K562 (cell line): ENCODE results near the gene CATSPER3. TPM values are rescaled to one million over a fixed set of nuclear protein-coding genes. Genes with fewer than 3 reads are reported as not detected.

Source experiments
- ATAC-seq: fragments of 200-7000 bp; cut with Tn5 transposase; 3 replicates; pipeline ENCODE4 v1.9.1; 2020; ENCODE audit warnings: moderate library complexity
- BruUV-seq: library from RNA; stranded (reverse); fragments of 400-500 nt; replicated peaks from 2 replicates; lab custom pipeline; 2021; lab: Mats Ljungman, UMichigan
- CTCF ChIA-PET: fragments of 300-600 bp; formaldehyde crosslinking; extraction: SDS; loops from one replicate; lab custom pipeline; 2021; ENCODE audit warnings: low intra/inter-chr PET ratio; lab: Yijun Ruan, JAX
- POLR2A ChIA-PET: fragments of 300-600, 350-650 bp; sonication (Branson Sonifier 250); formaldehyde crosslinking; extraction: SDS; loops from one replicate; lab custom pipeline; 2021; ENCODE audit warnings: antibody characterized with exemption, inconsistent platforms; lab: Yijun Ruan, JAX
- DNase-seq, 4 experiments: peaks; one replicate each; pipeline versions ENCODE4 v3.0.0 to v3.0.0-alpha.2; 2011 to 2018; ENCODE audit warnings: low spot score in 3 of 4, mixed read lengths in 3 of 4; ENCODE audit errors: extremely low read depth in 1 of 4
- FAIRE-seq: peaks from 2 replicates; lab custom pipeline; 2011; peaks lifted over from hg19 to GRCh38; lab: Jason Lieb, UNC
- H2AFZ ChIP-seq: 2 replicates; pipeline ENCODE4 v1.6.0; 2011; ENCODE audit warnings: low read depth, low read length, control low read depth, inconsistent platforms
- H3K27ac ChIP-seq: fragments of 200-600 bp; 3 replicates; pipeline ENCODE4 v1.8.0; 2011; ENCODE audit warnings: low read depth, mild to moderate bottlenecking, control low read depth, inconsistent platforms, low read length, moderate library complexity, mixed read lengths; ENCODE audit errors: extremely low read depth
- H3K27me3 ChIP-seq, 2 experiments: fragments of 300-600 bp in 1 of 2; 2 replicates in 1 of 2; 3 replicates in 1 of 2; pipeline versions ENCODE4 v1.6.0 to v1.8.0; 2011; ENCODE audit warnings: inconsistent platforms in 2 of 2, low read length in 2 of 2, mild to moderate bottlenecking in 1 of 2, mixed read lengths in 1 of 2, moderate library complexity in 1 of 2; ENCODE audit not compliant: control insufficient read depth in 2 of 2, insufficient read depth in 2 of 2
- H3K36me3 ChIP-seq: fragments of 300-600 bp; 3 replicates; pipeline ENCODE4 v1.8.0; 2011; ENCODE audit warnings: mild to moderate bottlenecking, low read length, inconsistent platforms; ENCODE audit not compliant: control insufficient read depth, insufficient read depth
- H3K4me1 ChIP-seq, 2 experiments: fragments of 200-600 bp in 1 of 2; replicated peaks in 1 of 2; 2 replicates in 1 of 2; 3 replicates in 1 of 2; pipeline versions ENCODE4 v1.5.1 to v1.8.0; 2011; ENCODE audit warnings: inconsistent platforms in 2 of 2, low read length in 2 of 2, mild to moderate bottlenecking in 1 of 2, mixed read lengths in 1 of 2, moderate library complexity in 1 of 2; ENCODE audit not compliant: control insufficient read depth in 2 of 2, insufficient read depth in 2 of 2
- H3K4me2 ChIP-seq: 2 replicates; pipeline ENCODE4 v1.6.1; 2011; ENCODE audit warnings: low read length, control low read depth, inconsistent platforms, mixed read lengths; ENCODE audit not compliant: insufficient read depth
- H3K4me3 ChIP-seq: fragments of 200-600 bp; sonication (generic), shearing (Covaris generic); 2 replicates; pipeline ENCODE4 v1.5.1; 2016; ENCODE audit warnings: control low read depth, inconsistent platforms
- H3K79me2 ChIP-seq: fragments of 200-600 bp; 3 replicates; pipeline ENCODE4 v1.8.0; 2011; ENCODE audit warnings: low read length, inconsistent platforms; ENCODE audit not compliant: control insufficient read depth, insufficient read depth
- H3K9ac ChIP-seq, 2 experiments: 2 replicates each; pipeline versions ENCODE4 v1.6.0 to v1.6.1; 2011; ENCODE audit warnings: low read depth in 2 of 2, low read length in 2 of 2, control low read depth in 1 of 2, inconsistent platforms in 1 of 2, mild to moderate bottlenecking in 1 of 2, mixed read lengths in 1 of 2; ENCODE audit not compliant: insufficient read depth in 1 of 2
- H3K9me1 ChIP-seq: one replicate; pipeline ENCODE4 v1.6.0; 2011; ENCODE audit warnings: inconsistent platforms, mild to moderate bottlenecking, low read length, moderate library complexity; ENCODE audit not compliant: control insufficient read depth, insufficient read depth
- H3K9me3 ChIP-seq: replicated peaks from 2 replicates; pipeline ENCODE4 v1.5.1; 2011; ENCODE audit warnings: low read depth, low read length, inconsistent platforms; ENCODE audit not compliant: control insufficient read depth, insufficient read depth
- H4K20me1 ChIP-seq: replicated peaks from 2 replicates; pipeline ENCODE4 v1.6.1; 2011; ENCODE audit warnings: low read length, inconsistent platforms, mixed read lengths; ENCODE audit not compliant: control insufficient read depth, insufficient read depth
- CREB1 ChIP-seq, 2 experiments: sonication (generic) in 1 of 2; formaldehyde crosslinking in 1 of 2; IDR thresholded peaks; 2 replicates each; pipeline versions ENCODE4 v1.6.1 to v1.8.0; 2012 to 2022; ENCODE audit warnings: inconsistent platforms in 1 of 2, mild to moderate bottlenecking in 1 of 2, missing genetic modification reagents in 1 of 2, moderate library complexity in 1 of 2
- CREM ChIP-seq: IDR thresholded peaks from 2 replicates; pipeline ENCODE4 v1.6.1; 2014; ENCODE audit warnings: antibody characterized with exemption, low read depth
- ERF ChIP-seq: fragments of 450-650 bp; formaldehyde crosslinking; IDR thresholded peaks from 2 replicates; pipeline ENCODE4 v1.4.0; 2020; ENCODE audit warnings: mild to moderate bottlenecking, mixed read lengths
- GATAD2B ChIP-seq: fragments of 450-650 bp; IDR thresholded peaks from 2 replicates; pipeline ENCODE4 v1.6.1; 2017; ENCODE audit warnings: mild to moderate bottlenecking, borderline replicate concordance
- HMGN3 ChIP-seq: IDR thresholded peaks from 2 replicates; pipeline ENCODE4 v1.6.1; 2011; ENCODE audit warnings: borderline replicate concordance, low read depth, mild to moderate bottlenecking, mixed read lengths, low read length; ENCODE audit not compliant: insufficient read length; ENCODE audit errors: extremely low read depth
- PHF8 ChIP-seq: fragments of 200-600 bp; sonication (generic); IDR thresholded peaks from 2 replicates; pipeline ENCODE4 v1.6.1; 2012; ENCODE audit warnings: mixed run types, mild to moderate bottlenecking, inconsistent platforms, low read length, moderate library complexity, borderline replicate concordance
- POLR2AphosphoS5 ChIP-seq: IDR thresholded peaks from 2 replicates; pipeline ENCODE4 v1.6.1; 2011; ENCODE audit warnings: mild to moderate bottlenecking, low read depth, low read length, moderate library complexity; ENCODE audit not compliant: control insufficient read depth, insufficient read depth
- RB1 ChIP-seq: fragments of 450-650 bp; IDR thresholded peaks from 2 replicates; pipeline ENCODE4 v1.6.1; 2017; ENCODE audit warnings: low read depth, mild to moderate bottlenecking
- RBFOX2 ChIP-seq: fragments of 200-400 bp; formaldehyde crosslinking; IDR thresholded peaks from 2 replicates; pipeline ENCODE4 v1.6.1; 2017; ENCODE audit warnings: low read depth, mild to moderate bottlenecking, low read length, moderate library complexity
- TBP ChIP-seq: optimal IDR thresholded peaks from 2 replicates; pipeline ENCODE3; 2011; ENCODE audit warnings: low read depth, low read length, improper control_type of control experiment
- ZNF184 ChIP-seq: sonication (generic); formaldehyde crosslinking; IDR thresholded peaks from 2 replicates; pipeline ENCODE4 v1.5.0; 2020; ENCODE audit warnings: missing genetic modification reagents
- WGBS: fragments of 100-300 bp; shearing (Covaris generic); methylation state at CpG from one replicate; pipeline ENCODE4 v1.1.6; 2016; ENCODE audit warnings: low coverage, mixed read lengths; ENCODE audit not compliant: insufficient coverage; ENCODE audit errors: missing lambda C conversion rate; 5-methylcytosine and 5-hydroxymethylcytosine counted together
- in situ Hi-C: fragments of 300-500 bp; cut with MboI; formaldehyde crosslinking; loops from 4 replicates; pipeline ENCODE4 v1.15.0; 2018; ENCODE audit warnings: inconsistent platforms, mixed read lengths
- intact Hi-C: fragments of 100-400 bp; cut with micrococcal nuclease; formaldehyde crosslinking; loops from 2 replicates; pipeline ENCODE4 v1.14.2; 2022
- polyA plus RNA-seq, 8 experiments: library from polyadenylated mRNA; depleted of rRNA in 4 of 8; stranded (reverse) in 5 of 8; unstranded in 3 of 8; fragments of >200 nt; fragmentation: Nextera tagmentation in 2 of 8; fragmentation: Illumina TruSeq in 1 of 8; extraction: Ambion mirVana in 2 of 8; extraction: Trizol in 1 of 8; gene quantifications; 2 replicates each; pipeline versions ENCODE4 v1.2.1 to v1.2.3, GENCODE V29; 2011 to 2014; ENCODE audit warnings: inconsistent platforms in 1 of 8, missing spikeins in 1 of 8
- total RNA-seq, 7 experiments: library from RNA; depleted of rRNA in 6 of 7; stranded (reverse); fragments of >200 nt in 6 of 7; fragmentation: Illumina TruSeq in 2 of 7; extraction: Trizol in 2 of 7; gene quantifications; 2 replicates each; pipeline versions ENCODE4 v1.2.1 to v1.2.3, GENCODE V29; 2011 to 2021; ENCODE audit warnings: low replicate concordance in 1 of 7
- TF ChIP-seq, protein P1 (sequence below): fragments of 250-450 bp; sonication (Bioruptor Pico); IDR thresholded peaks from 2 replicates; pipeline ENCODE4 v1.9.0; 2021; ENCODE audit warnings: mild to moderate bottlenecking, inconsistent platforms
- TF ChIP-seq, protein P2 (sequence below): fragments of 250-450 bp; sonication (Bioruptor Pico); IDR thresholded peaks from 2 replicates; pipeline ENCODE4 v1.5.0; 2022; ENCODE audit warnings: mild to moderate bottlenecking
- TF ChIP-seq, protein P3 (sequence below), 2 experiments: IDR thresholded peaks; 2 replicates each; pipeline ENCODE4 v1.6.1; 2012; ENCODE audit warnings: improper control_type of control experiment in 2 of 2, low read depth in 2 of 2, low read length in 2 of 2, borderline replicate concordance in 1 of 2

Gene CATSPER3
- total and polyA plus RNA-seq, 9 of the 15 experiments (the other 6 are each of a cell fraction or from before 2014, with no cell fraction given) = 0.14 to 1.5 (median 0.49) TPM

DNA sequence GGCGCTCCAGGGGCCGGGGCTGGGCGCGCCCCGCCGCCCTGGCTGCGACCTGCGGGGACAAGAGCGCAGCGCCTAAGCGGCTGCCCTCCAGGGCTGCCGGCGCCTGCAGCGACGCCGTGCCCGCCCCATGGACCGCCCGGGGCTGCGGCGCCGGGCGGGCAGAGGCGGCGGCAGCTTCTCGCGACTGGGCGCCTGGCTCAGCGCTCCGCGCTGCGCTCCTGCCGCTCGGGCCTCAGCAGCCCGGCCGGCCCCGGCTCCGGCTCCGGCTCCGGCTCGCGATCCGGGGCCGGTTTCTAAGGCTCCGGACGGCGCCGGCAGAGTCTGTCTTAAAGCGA lies 66.2 kb downstream of the CATSPER3 start, which contains the start of gene PITX1:
TSS of gene PITX1 (minus strand) at position 328 of the 335 bp plus-strand sequence. CDS start 347 bp downstream, outside the sequence.
- Histone ChIP-seq H3K9me3 (no peaks in the 10 kb centered on the region; the same call in 1 of the 2 replicates), H3K9me1 (no peaks in the 10 kb centered on the region), H3K4me2 (peak within 1 kb of the TSS; percentile 96), H2AFZ (peak within 1 kb of the TSS; percentile 98), H3K79me2 (peaks cover 66% of the 10 kb centered on the region), H3K36me3 (peaks cover 30% of the 10 kb centered on the region), H3K4me3 (peak within 1 kb of the TSS; percentile 99), H3K27ac (peak within 1 kb of the TSS; percentile 98), H3K4me1 (peaks cover 19 to 47% of the 10 kb centered on the region in 2 experiments), H3K9ac (peak within 1 kb of the TSS; percentile 99 to 100), H3K27me3 (no peaks in the 10 kb centered on the region), H4K20me1 (no peaks in the 10 kb centered on the region)
- WGBS = 1% methylated on average over 31 of the region's 49 CpGs
- CTCF ChIA-PET = no interaction called here
- intact Hi-C loops (loop anchor here (2.0 to 5.0 kb wide), 3 partner anchors 63 to 158 kb away; no protein-coding TSS in a partner anchor), in situ Hi-C loops (no loop called here)
- FAIRE-seq (peak; percentile 19), ATAC-seq (peak; percentile 22; the same call in 2 of the 3 replicates), DNase-seq (no peak)
- no TSS peak for BruUV-seq
- POLR2A ChIA-PET = interaction anchor here (0.6 to 2.4 kb wide), 6 partner anchors 10 to 291 kb away, joined by 3 to 12 read pairs (median 4); no protein-coding TSS in a partner anchor
- TF ChIP-seq CREB1 (IDR thresholded peaks at IDR 0.05) = 0 out of 2 replicates have a peak, but pooled peaks have one; percentile 8
- TF ChIP-seq CREB1 (CRISPR knock-in tag; IDR thresholded peaks at IDR 0.05) = no peak
- TF ChIP-seq CREM = no peak
- TF ChIP-seq, protein P1, sequence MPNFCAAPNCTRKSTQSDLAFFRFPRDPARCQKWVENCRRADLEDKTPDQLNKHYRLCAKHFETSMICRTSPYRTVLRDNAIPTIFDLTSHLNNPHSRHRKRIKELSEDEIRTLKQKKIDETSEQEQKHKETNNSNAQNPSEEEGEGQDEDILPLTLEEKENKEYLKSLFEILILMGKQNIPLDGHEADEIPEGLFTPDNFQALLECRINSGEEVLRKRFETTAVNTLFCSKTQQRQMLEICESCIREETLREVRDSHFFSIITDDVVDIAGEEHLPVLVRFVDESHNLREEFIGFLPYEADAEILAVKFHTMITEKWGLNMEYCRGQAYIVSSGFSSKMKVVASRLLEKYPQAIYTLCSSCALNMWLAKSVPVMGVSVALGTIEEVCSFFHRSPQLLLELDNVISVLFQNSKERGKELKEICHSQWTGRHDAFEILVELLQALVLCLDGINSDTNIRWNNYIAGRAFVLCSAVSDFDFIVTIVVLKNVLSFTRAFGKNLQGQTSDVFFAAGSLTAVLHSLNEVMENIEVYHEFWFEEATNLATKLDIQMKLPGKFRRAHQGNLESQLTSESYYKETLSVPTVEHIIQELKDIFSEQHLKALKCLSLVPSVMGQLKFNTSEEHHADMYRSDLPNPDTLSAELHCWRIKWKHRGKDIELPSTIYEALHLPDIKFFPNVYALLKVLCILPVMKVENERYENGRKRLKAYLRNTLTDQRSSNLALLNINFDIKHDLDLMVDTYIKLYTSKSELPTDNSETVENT (CRISPR knock-in tag) = peak; percentile 36; the same call in 1 of the 2 replicates
- TF ChIP-seq, protein P2, sequence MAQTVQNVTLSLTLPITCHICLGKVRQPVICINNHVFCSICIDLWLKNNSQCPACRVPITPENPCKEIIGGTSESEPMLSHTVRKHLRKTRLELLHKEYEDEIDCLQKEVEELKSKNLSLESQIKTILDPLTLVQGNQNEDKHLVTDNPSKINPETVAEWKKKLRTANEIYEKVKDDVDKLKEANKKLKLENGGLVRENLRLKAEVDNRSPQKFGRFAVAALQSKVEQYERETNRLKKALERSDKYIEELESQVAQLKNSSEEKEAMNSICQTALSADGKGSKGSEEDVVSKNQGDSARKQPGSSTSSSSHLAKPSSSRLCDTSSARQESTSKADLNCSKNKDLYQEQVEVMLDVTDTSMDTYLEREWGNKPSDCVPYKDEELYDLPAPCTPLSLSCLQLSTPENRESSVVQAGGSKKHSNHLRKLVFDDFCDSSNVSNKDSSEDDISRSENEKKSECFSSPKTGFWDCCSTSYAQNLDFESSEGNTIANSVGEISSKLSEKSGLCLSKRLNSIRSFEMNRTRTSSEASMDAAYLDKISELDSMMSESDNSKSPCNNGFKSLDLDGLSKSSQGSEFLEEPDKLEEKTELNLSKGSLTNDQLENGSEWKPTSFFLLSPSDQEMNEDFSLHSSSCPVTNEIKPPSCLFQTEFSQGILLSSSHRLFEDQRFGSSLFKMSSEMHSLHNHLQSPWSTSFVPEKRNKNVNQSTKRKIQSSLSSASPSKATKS (CRISPR knock-in tag) = no peak
- peak; percentile 83; the same call in 1 of the 2 replicates for TF ChIP-seq ERF (CRISPR knock-in tag)
- TF ChIP-seq POLR2AphosphoS5 = 0 out of 2 replicates have a peak, but pooled peaks have one; percentile 46
- peak; percentile 60 for TF ChIP-seq TBP
- TF ChIP-seq, protein P3, sequence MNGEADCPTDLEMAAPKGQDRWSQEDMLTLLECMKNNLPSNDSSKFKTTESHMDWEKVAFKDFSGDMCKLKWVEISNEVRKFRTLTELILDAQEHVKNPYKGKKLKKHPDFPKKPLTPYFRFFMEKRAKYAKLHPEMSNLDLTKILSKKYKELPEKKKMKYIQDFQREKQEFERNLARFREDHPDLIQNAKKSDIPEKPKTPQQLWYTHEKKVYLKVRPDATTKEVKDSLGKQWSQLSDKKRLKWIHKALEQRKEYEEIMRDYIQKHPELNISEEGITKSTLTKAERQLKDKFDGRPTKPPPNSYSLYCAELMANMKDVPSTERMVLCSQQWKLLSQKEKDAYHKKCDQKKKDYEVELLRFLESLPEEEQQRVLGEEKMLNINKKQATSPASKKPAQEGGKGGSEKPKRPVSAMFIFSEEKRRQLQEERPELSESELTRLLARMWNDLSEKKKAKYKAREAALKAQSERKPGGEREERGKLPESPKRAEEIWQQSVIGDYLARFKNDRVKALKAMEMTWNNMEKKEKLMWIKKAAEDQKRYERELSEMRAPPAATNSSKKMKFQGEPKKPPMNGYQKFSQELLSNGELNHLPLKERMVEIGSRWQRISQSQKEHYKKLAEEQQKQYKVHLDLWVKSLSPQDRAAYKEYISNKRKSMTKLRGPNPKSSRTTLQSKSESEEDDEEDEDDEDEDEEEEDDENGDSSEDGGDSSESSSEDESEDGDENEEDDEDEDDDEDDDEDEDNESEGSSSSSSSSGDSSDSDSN (IDR thresholded peaks at IDR 0.05; ENCODE audit: borderline replicate concordance in 1 of 2, low read depth in 2 of 2, low read length in 2 of 2) = peak in 1 of 2 experiments; percentile 76; a peak in 2 of 4 replicates
- peak; percentile 40 for TF ChIP-seq HMGN3
- TF ChIP-seq RBFOX2 = peak; percentile 42
- TF ChIP-seq PHF8 = peak; percentile 37; the same call in 1 of the 2 replicates
- TF ChIP-seq ZNF184 = no peak
- TF ChIP-seq GATAD2B = peak; percentile 41; the same call in 1 of the 2 replicates
- TF ChIP-seq RB1 = peak; percentile 50
